ENCODE measurements around the gene RAB13.
A peak's percentile ranks its signal among the peaks of the same experiment; 100 is the strongest.
"Not testable (repeated sequence)": the region's sequence is repeated elsewhere in the genome, so short reads cannot be mapped to it uniquely, and the experiment has no call there.

The RAB13 gene

GRCh38 chr1:153985941-153986761 is at the start of gene RAB13:
Gene RAB13, minus strand, starts transcription at chr1:153986339. Its CDS starts 103 bp downstream, at chr1:153986236.
- DNase-seq (ENCODE audit: low read depth) = no peak

GRCh38 chr1:154033697-154034096 is 47.6 kb upstream of the RAB13 start:
- not testable (repeated sequence) for DNase-seq (ENCODE audit: low read depth)

DNA sequence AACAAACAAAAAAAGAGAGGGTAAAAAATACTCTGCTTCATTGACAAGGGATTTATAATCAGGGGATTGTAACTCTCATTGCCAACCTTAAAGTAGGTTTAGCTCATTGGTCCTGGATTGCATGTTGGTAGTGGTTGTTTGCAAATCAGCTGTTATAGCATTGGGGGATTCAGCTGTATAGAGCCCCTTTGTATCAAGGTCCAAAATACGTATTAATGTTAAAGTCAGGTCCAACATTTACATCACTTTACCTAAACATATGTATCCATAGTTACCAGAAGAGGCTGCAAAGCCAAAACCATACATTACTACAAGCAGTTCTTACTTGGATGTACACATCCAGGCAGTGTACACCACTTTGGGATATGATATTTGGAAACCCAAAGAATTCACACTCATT is 33.8 kb upstream of the RAB13 start:
- no peak for DNase-seq (ENCODE audit: low read depth)

DNA sequence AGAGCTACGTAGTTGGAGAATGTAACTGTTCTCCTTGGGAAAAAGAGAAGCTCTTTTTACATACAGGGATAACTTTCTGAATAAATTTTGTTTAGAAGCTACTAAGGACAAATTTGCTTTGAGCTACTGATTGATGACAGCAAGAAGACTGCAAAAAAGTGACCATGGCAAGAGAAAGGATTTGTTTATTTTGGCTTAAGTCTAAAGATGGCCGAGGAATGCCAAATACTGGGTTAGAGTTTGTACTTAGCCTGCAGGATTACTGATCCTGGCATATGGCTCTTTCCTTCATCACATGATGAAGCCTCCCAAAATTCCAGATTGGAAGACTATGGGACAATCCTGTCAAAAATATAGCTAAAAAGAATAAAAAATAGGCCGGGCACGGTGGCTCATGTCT is 33.1 kb upstream of the RAB13 start:
- no peak for DNase-seq (ENCODE audit: low read depth)

DNA sequence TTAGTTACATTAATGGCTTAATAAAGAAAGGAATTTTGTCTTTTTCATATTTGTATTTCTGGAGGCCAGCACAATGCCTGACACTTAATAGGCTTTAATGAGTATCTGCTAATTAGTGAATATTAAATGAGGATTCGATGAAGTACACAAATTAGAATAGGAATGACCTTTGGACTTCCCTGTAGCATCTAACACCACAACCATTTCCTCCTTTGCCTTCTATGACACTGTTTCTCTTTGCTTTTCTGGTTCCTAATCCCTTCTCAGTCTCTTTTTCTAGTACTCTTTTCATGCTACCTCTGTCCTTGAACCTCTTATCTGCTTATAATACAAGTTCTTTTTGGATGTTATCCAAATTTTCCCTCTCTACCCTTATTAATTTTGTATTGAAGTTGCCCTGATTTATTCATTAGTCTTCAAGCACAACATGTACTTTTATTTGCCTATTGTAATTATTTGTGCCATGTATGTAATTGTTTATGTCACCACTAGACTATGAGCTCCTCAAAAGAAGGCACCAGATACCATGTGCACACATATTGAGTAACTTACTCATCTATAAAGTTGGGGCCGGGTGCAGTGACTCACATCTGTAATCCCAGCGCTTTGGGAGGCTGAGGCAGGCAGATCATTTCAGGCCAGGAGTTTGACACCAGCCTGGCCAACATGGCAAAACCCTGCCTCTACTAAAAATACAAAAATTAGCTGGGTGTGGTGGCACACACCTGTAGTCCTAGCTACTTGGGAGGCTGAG is 28.2 kb upstream of the RAB13 start:
- DNase-seq (ENCODE audit: low read depth) = no peak

DNA sequence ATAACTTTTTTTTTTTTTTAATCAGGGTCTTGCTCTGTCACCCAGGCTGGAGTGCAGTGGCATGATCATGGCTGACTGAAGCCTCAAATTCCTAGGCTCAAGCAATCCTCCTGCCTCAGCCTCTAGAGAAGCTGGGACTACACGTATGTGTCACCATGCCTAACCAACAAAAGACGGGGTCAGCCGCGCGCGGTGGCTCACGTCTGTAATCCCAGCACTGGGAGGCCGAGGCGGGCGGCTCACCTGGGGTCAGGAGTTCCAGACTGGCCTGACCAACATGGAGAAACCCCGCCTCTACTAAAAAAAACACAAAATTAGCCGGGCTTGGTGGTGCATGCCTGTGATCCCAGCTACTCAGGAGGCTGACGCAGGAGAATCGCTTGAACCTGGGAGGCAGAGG is 26.4 kb upstream of the RAB13 start:
- DNase-seq (ENCODE audit: low read depth) = not testable (repeated sequence)

GRCh38 chr1:154012129-154012528 is 26.0 kb upstream of the RAB13 start:
- no peak for DNase-seq (ENCODE audit: low read depth)

DNA sequence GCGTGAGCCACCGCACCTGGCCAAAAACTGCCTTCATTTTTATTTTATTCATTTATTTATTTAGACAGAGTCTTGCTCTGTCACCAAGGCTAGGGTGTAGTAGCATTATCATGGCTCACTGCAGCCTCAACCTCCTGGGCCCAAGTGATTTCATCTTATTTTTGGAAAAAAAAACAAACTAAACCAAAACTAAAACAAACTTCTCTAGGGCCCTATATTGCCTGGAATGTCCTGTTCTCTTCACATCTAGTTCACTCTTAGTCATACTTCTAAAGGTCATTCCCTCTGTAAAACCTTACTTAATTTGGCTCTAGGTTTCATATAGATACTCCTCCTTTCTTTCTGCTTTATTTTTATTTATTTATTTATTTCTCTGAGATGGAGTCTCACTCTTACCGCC is 20.0 kb upstream of the RAB13 start:
- DNase-seq (ENCODE audit: low read depth) = no peak

DNA sequence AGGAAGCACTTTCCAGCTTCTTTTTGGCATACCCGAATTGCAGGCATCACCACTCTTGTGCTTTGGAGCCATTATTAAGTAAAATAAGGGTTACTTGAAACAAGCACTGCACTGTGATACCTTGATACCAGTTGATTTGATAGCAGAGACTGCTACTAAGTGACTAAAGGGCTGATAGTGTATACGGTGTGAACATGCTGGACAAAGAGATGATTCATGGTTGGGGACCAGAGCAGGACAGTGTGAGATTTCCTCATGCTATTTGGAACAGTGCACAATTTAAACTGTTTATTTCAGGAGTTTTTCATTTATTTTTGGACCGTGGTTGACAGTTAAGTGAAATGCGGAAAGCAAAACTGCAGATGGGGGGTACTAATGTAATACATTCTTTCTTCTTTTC is 14.3 kb upstream of the RAB13 start:
- DNase-seq (ENCODE audit: low read depth) = no peak

DNA sequence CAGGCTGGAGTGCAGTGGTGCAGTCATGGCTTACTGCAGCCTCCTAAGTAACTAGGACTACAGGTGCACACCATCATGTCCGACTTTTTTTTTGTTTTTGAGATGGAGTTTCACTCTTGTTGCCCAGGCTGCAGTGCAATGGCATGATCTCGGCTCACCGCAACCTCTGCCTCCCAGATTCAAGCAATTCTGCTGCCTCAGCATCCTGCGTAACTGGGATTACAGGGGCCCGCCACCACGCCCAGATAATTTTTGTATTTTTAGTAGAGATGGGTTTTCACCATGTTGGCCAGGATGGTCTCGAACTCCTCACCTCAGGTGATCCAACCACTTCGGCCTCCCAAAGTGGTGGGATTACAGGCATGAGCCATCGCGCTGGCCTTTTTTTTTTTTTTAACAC is 10.7 kb upstream of the RAB13 start:
- not testable (repeated sequence) for DNase-seq (ENCODE audit: low read depth)

- DNase-seq (ENCODE audit: low read depth) = no peak
Measured at GRCh38 chr1:153995640-153996039, 9.5 kb upstream of the RAB13 start.

DNA sequence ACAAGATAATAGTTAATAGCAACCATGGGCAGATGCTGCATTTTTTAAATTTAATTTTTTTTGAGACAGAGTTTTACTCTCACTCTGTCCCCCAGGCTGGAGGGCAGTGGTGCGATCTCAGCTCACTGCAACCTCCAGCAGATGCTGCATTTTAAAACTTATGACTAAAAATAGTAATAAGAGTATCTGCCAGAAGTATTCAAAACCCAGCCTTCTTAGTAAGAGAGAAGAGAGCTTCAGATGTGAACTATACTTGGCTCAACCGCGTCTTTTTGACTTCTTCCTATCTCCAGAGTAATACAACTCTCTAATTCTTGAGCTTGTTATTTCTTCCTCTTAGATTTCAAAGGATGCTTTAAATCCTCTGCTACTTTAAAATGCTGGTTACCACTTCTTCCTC is 9.1 kb upstream of the RAB13 start:
- no peak for DNase-seq (ENCODE audit: low read depth)

GRCh38 chr1:153991806-153992205 is 5.7 kb upstream of the RAB13 start:
- DNase-seq (ENCODE audit: low read depth) = no peak

DNA sequence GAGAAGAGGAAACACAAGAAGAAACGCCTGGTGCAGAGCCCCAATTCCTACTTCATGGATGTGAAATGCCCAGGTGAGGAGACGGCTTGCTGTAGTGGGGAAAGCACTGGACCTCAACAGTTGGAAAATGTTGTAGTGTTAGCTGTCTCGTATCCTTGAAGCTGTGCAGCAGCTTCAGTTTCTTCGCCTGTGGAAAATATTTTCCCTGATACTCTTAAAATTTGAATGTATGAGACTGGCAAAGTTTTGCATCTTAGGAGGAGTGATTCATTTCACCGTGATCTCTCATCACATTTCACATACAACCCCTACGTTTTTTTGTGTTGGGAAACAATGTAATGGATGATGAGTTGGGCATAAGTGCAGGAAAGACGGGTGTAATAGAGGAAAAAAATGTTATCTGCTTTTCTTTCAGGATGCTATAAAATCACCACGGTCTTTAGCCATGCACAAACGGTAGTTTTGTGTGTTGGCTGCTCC is 5.1 kb upstream of the RAB13 start:
- DNase-seq (ENCODE audit: low read depth) = no peak

DNA sequence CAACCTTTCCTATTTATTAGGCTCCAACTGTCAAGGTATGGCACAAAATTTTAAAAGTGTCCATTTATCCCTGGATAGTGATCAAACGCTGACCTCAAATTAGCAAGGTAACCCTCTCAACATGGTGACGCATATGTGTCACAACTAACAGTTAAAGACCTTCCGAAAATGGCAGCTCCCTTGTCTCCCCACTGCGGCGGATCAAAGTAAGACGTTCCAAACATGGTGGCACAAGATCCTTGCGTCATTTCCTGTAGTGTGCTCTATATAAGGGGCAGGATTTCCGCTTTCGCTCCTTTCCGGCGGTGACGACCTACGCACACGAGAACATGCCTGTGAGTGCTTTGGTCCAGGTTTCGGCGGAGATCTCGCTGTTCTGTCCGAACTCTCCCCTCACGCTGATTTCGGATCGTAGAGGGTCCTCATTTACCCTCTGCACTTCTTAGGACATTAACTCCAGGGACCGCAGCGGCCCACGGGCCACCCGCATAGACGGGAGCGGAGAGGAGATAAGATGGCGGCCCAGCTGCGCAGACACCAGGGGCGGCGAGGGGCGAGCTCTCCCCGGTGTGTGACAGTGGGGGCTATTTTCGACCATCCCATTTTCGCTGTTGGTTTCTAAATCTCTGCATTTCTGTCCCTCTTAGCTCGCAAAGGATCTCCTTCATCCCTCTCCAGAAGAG is 4.5 kb upstream of the RAB13 start, which contains the start of gene RPS27:
Gene RPS27, plus strand, starts transcription at position 295 of the 683 bp plus-strand sequence. Its CDS starts 35 bp downstream, at position 330.
- peak; percentile 86 for DNase-seq (ENCODE audit: low read depth)

DNA sequence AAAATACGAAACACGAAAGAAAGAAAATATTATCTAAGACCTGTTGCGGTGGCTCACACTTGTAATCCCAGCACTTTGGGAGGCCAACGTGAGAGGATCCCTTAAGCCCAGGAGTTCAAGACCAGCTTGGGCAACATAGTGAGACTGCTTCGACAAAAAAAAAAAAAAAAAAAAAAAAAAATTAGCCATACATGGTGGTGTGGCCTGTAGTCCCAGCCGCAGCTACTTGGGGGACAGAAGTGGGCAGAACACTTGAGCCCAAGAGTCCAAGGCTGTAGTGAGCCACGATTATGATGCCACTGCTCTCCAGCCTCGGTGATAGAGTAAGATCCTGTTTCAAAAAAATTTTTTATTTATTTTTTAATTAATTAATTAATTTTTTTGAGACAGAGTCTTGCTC is 1.5 kb upstream of the RAB13 start:
- no peak for DNase-seq (ENCODE audit: low read depth)

- DNase-seq (ENCODE audit: low read depth) = peak; percentile 48
Measured at GRCh38 chr1:153985341-153985912, 712 bp downstream of the RAB13 start.

DNA sequence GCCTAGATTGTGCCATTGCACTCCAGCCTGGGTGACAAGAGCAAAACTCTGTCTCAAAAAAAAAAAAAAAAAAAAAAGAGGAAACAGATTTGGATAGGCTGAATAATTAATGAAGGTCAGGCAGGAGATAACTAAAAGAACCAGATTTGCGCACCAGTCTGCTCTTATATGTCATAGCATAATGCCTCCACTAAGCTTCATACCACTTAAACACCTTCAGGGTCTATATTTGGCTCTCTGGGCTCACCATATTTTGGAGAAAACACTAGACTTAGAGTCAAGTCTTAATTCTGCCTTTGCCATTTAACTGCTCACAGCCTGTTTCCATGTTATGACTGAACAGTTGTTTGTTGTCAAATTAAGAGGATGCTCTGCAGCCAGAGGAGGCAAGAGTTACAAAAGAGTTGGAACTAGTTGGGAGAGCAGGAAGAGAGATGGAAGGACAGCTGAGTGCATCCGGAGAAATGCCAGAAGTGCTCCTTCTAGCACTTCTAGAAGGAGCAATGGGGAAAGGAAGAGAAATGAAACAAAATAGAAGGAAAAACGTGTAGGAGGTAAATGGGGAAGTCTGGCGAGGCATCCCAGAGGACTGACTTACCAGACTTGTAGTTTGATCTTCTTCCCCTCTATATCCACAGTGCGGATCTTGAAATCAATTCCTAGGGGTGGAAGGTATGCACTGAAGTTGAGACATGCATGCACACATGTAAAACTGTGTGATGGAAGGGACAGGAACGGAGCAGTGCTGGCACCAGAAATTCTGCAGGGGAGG is 1.8 kb downstream of the RAB13 start:
- DNase-seq (ENCODE audit: low read depth) = no peak

DNA sequence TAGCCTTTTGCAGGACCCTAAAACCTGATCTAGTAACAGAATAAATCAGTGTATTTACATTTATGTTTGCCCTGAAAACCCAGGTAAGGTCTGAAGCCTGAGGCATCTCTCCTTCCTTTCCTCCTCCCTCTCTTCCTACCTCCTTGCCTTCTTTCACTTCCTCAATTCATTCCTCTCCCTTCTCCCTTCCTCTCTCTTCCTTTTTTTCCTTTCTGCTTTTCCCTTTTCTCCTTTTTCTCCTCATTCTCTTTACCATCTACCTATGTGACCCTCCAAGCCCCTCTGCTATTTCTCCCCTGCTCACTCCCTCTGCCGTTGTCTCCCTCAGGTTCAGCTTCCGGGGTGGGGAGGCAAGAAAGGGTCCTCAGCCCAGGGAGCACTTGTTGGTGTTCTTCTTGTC is 4.4 kb downstream of the RAB13 start:
- DNase-seq (ENCODE audit: low read depth) = not testable (repeated sequence)

- DNase-seq (ENCODE audit: low read depth) = not testable (repeated sequence)
Measured at GRCh38 chr1:153979091-153979490, 7.0 kb downstream of the RAB13 start.

DNA sequence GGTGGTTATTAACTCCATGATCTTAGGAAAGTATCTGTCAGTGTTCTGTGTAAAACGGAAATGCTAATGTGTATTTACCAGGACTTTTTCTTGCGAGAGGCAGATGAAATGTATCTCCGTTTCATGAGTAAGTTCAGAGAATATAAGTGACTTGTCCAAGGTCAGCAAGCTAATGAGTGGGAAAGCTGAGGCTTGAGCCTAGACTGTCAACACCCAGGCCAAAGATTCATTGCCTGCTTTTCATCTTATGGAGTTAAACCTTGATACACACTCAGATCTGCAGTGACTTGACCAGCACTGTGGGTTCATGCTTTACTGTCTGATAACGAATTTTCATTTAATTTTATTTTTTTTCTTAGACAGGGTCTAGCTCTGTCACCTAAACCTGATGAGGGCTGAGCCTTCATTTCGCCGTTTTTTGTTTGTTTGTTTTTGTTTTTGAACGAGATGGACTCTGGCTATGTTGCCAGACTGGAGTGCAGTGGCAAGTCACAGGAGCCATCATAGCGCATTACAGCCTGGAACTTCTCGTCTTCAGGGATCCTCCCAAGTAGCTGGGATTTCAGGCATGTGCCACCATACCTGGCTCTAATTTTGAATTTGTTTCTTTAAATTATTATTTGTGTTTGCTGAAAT is 7.7 kb downstream of the RAB13 start:
- no peak for DNase-seq (ENCODE audit: low read depth)
